K562 (cell line): ENCODE measurements around the gene NLK. TPM values are rescaled to one million over a fixed set of nuclear protein-coding genes. Genes with fewer than 3 reads are reported as not detected.

Experiments
- ATAC-seq: fragments of 200-7000 bp; cut with Tn5 transposase; 3 replicates; pipeline ENCODE4 v1.9.1; 2020; ENCODE audit warnings: moderate library complexity
- BruUV-seq: library from RNA; stranded (reverse); fragments of 400-500 nt; replicated peaks from 2 replicates; lab custom pipeline; 2021; lab: Mats Ljungman, UMichigan
- CTCF ChIA-PET: fragments of 300-600 bp; formaldehyde crosslinking; extraction: SDS; loops from one replicate; lab custom pipeline; 2021; ENCODE audit warnings: low intra/inter-chr PET ratio; lab: Yijun Ruan, JAX
- POLR2A ChIA-PET: fragments of 300-600, 350-650 bp; sonication (Branson Sonifier 250); formaldehyde crosslinking; extraction: SDS; loops from one replicate; lab custom pipeline; 2021; ENCODE audit warnings: antibody characterized with exemption, inconsistent platforms; lab: Yijun Ruan, JAX
- DNase-seq, 4 experiments: peaks; one replicate each; pipeline versions ENCODE4 v3.0.0 to v3.0.0-alpha.2; 2011 to 2018; ENCODE audit warnings: low spot score in 3 of 4, mixed read lengths in 3 of 4; ENCODE audit errors: extremely low read depth in 1 of 4
- FAIRE-seq: peaks from 2 replicates; lab custom pipeline; 2011; peaks lifted over from hg19 to GRCh38; lab: Jason Lieb, UNC
- H2AFZ ChIP-seq: 2 replicates; pipeline ENCODE4 v1.6.0; 2011; ENCODE audit warnings: low read depth, low read length, control low read depth, inconsistent platforms
- H3K27ac ChIP-seq: fragments of 200-600 bp; 3 replicates; pipeline ENCODE4 v1.8.0; 2011; ENCODE audit warnings: low read depth, mild to moderate bottlenecking, control low read depth, inconsistent platforms, low read length, moderate library complexity, mixed read lengths; ENCODE audit errors: extremely low read depth
- H3K27me3 ChIP-seq, 2 experiments: fragments of 300-600 bp in 1 of 2; 2 replicates in 1 of 2; 3 replicates in 1 of 2; pipeline versions ENCODE4 v1.6.0 to v1.8.0; 2011; ENCODE audit warnings: inconsistent platforms in 2 of 2, low read length in 2 of 2, mild to moderate bottlenecking in 1 of 2, mixed read lengths in 1 of 2, moderate library complexity in 1 of 2; ENCODE audit not compliant: control insufficient read depth in 2 of 2, insufficient read depth in 2 of 2
- H3K36me3 ChIP-seq: fragments of 300-600 bp; 3 replicates; pipeline ENCODE4 v1.8.0; 2011; ENCODE audit warnings: mild to moderate bottlenecking, low read length, inconsistent platforms; ENCODE audit not compliant: control insufficient read depth, insufficient read depth
- H3K4me1 ChIP-seq, 2 experiments: fragments of 200-600 bp in 1 of 2; replicated peaks in 1 of 2; 2 replicates in 1 of 2; 3 replicates in 1 of 2; pipeline versions ENCODE4 v1.5.1 to v1.8.0; 2011; ENCODE audit warnings: inconsistent platforms in 2 of 2, low read length in 2 of 2, mild to moderate bottlenecking in 1 of 2, mixed read lengths in 1 of 2, moderate library complexity in 1 of 2; ENCODE audit not compliant: control insufficient read depth in 2 of 2, insufficient read depth in 2 of 2
- H3K4me2 ChIP-seq: 2 replicates; pipeline ENCODE4 v1.6.1; 2011; ENCODE audit warnings: low read length, control low read depth, inconsistent platforms, mixed read lengths; ENCODE audit not compliant: insufficient read depth
- H3K4me3 ChIP-seq: fragments of 200-600 bp; sonication (generic), shearing (Covaris generic); 2 replicates; pipeline ENCODE4 v1.5.1; 2016; ENCODE audit warnings: control low read depth, inconsistent platforms
- H3K79me2 ChIP-seq: fragments of 200-600 bp; 3 replicates; pipeline ENCODE4 v1.8.0; 2011; ENCODE audit warnings: low read length, inconsistent platforms; ENCODE audit not compliant: control insufficient read depth, insufficient read depth
- H3K9ac ChIP-seq, 2 experiments: 2 replicates each; pipeline versions ENCODE4 v1.6.0 to v1.6.1; 2011; ENCODE audit warnings: low read depth in 2 of 2, low read length in 2 of 2, control low read depth in 1 of 2, inconsistent platforms in 1 of 2, mild to moderate bottlenecking in 1 of 2, mixed read lengths in 1 of 2; ENCODE audit not compliant: insufficient read depth in 1 of 2
- H3K9me1 ChIP-seq: one replicate; pipeline ENCODE4 v1.6.0; 2011; ENCODE audit warnings: inconsistent platforms, mild to moderate bottlenecking, low read length, moderate library complexity; ENCODE audit not compliant: control insufficient read depth, insufficient read depth
- H3K9me3 ChIP-seq: replicated peaks from 2 replicates; pipeline ENCODE4 v1.5.1; 2011; ENCODE audit warnings: low read depth, low read length, inconsistent platforms; ENCODE audit not compliant: control insufficient read depth, insufficient read depth
- H4K20me1 ChIP-seq: replicated peaks from 2 replicates; pipeline ENCODE4 v1.6.1; 2011; ENCODE audit warnings: low read length, inconsistent platforms, mixed read lengths; ENCODE audit not compliant: control insufficient read depth, insufficient read depth
- BRCA1 ChIP-seq, 2 experiments: fragments of 450-650 bp in 1 of 2; sonication (generic) in 1 of 2; formaldehyde crosslinking in 1 of 2; IDR thresholded peaks; 2 replicates each; pipeline versions ENCODE4 v1.5.0 to v1.6.1; 2017 to 2020; ENCODE audit warnings: mild to moderate bottlenecking in 1 of 2, missing genetic modification reagents in 1 of 2
- BRF2 ChIP-seq: IDR thresholded peaks from 3 replicates; pipeline ENCODE4 v1.6.1; 2011; ENCODE audit warnings: borderline replicate concordance, mild to moderate bottlenecking; ENCODE audit not compliant: insufficient read length, insufficient read depth
- CBX1 ChIP-seq: sonication (generic); IDR thresholded peaks from 2 replicates; pipeline ENCODE4 v1.6.1; 2016; ENCODE audit warnings: antibody characterized with exemption, low read depth, mild to moderate bottlenecking
- E4F1 ChIP-seq: fragments of 250-450 bp; sonication (Bioruptor Pico); IDR thresholded peaks from 2 replicates; pipeline ENCODE4 v1.5.0; 2021; ENCODE audit warnings: mild to moderate bottlenecking, borderline replicate concordance
- EHMT2 ChIP-seq: fragments of 450-650 bp; IDR thresholded peaks from 2 replicates; pipeline ENCODE4 v1.6.1; 2018; ENCODE audit warnings: antibody characterized with exemption
- ETV1 ChIP-seq: fragments of 450-650 bp; conservative IDR thresholded peaks from 2 replicates; pipeline ENCODE4 v1.6.1; 2016; ENCODE audit warnings: missing genetic modification characterization, control low read depth, low read depth, missing compliant biosample characterization
- HMG20B ChIP-seq: fragments of 250-450 bp; sonication (Bioruptor Pico); IDR thresholded peaks from 2 replicates; pipeline ENCODE4 v1.5.0; 2021; ENCODE audit warnings: mild to moderate bottlenecking
- NBN ChIP-seq: fragments of 450-650 bp; IDR thresholded peaks from 2 replicates; pipeline ENCODE4 v1.6.1; 2016; ENCODE audit warnings: low read depth, mild to moderate bottlenecking
- PHB ChIP-seq: fragments of 250-450 bp; sonication (Bioruptor Pico); IDR thresholded peaks from 2 replicates; pipeline ENCODE4 v1.5.0; 2021
- SAP30 ChIP-seq: fragments of 200-600 bp; sonication (generic); IDR thresholded peaks from 2 replicates; pipeline ENCODE4 v1.6.1; 2012; ENCODE audit warnings: borderline replicate concordance, low read depth, mild to moderate bottlenecking, moderate library complexity, low read length, control low read depth, inconsistent platforms; ENCODE audit not compliant: insufficient read depth, poor library complexity, severe bottlenecking
- SIRT6 ChIP-seq: IDR thresholded peaks from one replicate; pipeline ENCODE4 v1.6.1; 2012; ENCODE audit warnings: low read depth, mild to moderate bottlenecking, control low read depth, inconsistent platforms, low read length, moderate library complexity
- ZNF140 ChIP-seq: fragments of 250-450 bp; sonication (Bioruptor Pico); IDR thresholded peaks from 2 replicates; pipeline ENCODE4 v1.8.0; 2021; ENCODE audit warnings: moderate library complexity, mild to moderate bottlenecking, inconsistent platforms
- ZSCAN29 ChIP-seq: fragments of 450-650 bp; IDR thresholded peaks from 2 replicates; pipeline ENCODE4 v1.6.1; 2017
- WGBS: fragments of 100-300 bp; shearing (Covaris generic); methylation state at CpG from one replicate; pipeline ENCODE4 v1.1.6; 2016; ENCODE audit warnings: low coverage, mixed read lengths; ENCODE audit not compliant: insufficient coverage; ENCODE audit errors: missing lambda C conversion rate; 5-methylcytosine and 5-hydroxymethylcytosine counted together
- in situ Hi-C: fragments of 300-500 bp; cut with MboI; formaldehyde crosslinking; loops from 4 replicates; pipeline ENCODE4 v1.15.0; 2018; ENCODE audit warnings: inconsistent platforms, mixed read lengths
- intact Hi-C: fragments of 100-400 bp; cut with micrococcal nuclease; formaldehyde crosslinking; loops from 2 replicates; pipeline ENCODE4 v1.14.2; 2022
- polyA plus RNA-seq, 8 experiments: library from polyadenylated mRNA; depleted of rRNA in 4 of 8; stranded (reverse) in 5 of 8; unstranded in 3 of 8; fragments of >200 nt; fragmentation: Nextera tagmentation in 2 of 8; fragmentation: Illumina TruSeq in 1 of 8; extraction: Ambion mirVana in 2 of 8; extraction: Trizol in 1 of 8; gene quantifications; 2 replicates each; pipeline versions ENCODE4 v1.2.1 to v1.2.3, GENCODE V29; 2011 to 2014; ENCODE audit warnings: inconsistent platforms in 1 of 8, missing spikeins in 1 of 8
- total RNA-seq, 7 experiments: library from RNA; depleted of rRNA in 6 of 7; stranded (reverse); fragments of >200 nt in 6 of 7; fragmentation: Illumina TruSeq in 2 of 7; extraction: Trizol in 2 of 7; gene quantifications; 2 replicates each; pipeline versions ENCODE4 v1.2.1 to v1.2.3, GENCODE V29; 2011 to 2021; ENCODE audit warnings: low replicate concordance in 1 of 7
- TF ChIP-seq, protein P1 (sequence below): sonication (generic); formaldehyde crosslinking; IDR thresholded peaks from 2 replicates; pipeline ENCODE4 v1.8.0; 2023; ENCODE audit warnings: missing genetic modification reagents, mild to moderate bottlenecking, borderline replicate concordance

NLK gene
- total and polyA plus RNA-seq, 9 of the 15 experiments (the other 6 are each of a cell fraction or from before 2014, with no cell fraction given) = 10.9 to 59.6 (median 26.7) TPM

DNA sequence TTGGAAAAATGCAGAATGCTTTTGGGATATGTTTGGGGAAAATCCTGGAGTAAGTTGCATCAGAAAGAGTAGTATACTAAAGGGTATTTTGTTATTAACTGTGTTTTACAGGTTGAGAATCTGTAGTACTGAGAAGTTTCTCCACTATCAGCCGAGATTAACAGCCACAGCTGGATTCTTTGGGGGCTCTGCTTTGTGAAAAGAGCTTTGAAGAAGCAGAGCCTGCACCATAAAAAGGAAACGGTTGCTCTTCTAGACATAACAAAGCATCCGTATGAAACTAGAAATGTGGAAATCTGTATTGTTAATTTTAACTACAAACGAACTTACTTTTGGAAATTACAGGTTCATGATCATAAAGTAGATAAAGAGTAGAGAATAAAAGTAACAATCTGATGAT lies 5.3 kb downstream of the NLK start:
- Histone ChIP-seq H3K9me1 (no peaks in the 10 kb centered on the region), H4K20me1 (peaks cover 6% of the 10 kb centered on the region; the same call in 1 of the 2 replicates), H3K36me3 (peaks cover 45% of the 10 kb centered on the region), H3K79me2 (peaks cover 97% of the 10 kb centered on the region), H3K4me3 (no peak overlapping the region), H3K4me1 (peaks cover 4 to 14% of the 10 kb centered on the region in 2 experiments; a peak in 4 of 5 replicates), H3K27ac (no peak overlapping the region), H3K27me3 (no peaks in the 10 kb centered on the region), H3K9ac (no peak overlapping the region), H3K4me2 (no peak overlapping the region), H2AFZ (no peak overlapping the region), H3K9me3 (no peaks in the 10 kb centered on the region)
- BruUV-seq = no TSS peak
- 37% methylated on average over 4 of the region's 4 CpGs for WGBS
- ATAC-seq = no peak
- in situ Hi-C loops (no loop called here), intact Hi-C loops (loop anchor here (5.0 to 10.0 kb wide), 2 partner anchors 127 to 156 kb away; partner anchors contain the start of gene LYRM9)
- POLR2A ChIA-PET = no interaction called here
- no peak for DNase-seq
- CTCF ChIA-PET = no interaction called here
- FAIRE-seq = no peak
- TF ChIP-seq EHMT2 (no peak), ZSCAN29 (no peak), ETV1 (tag) (no peak), CBX1 (no peak), BRCA1 (IDR thresholded peaks at IDR 0.05) (no peak), BRCA1 (CRISPR knock-in tag; IDR thresholded peaks at IDR 0.05) (no peak), NBN (no peak), ZNF140 (CRISPR knock-in tag) (no peak), SIRT6 (no peak), BRF2 (no peak), SAP30 (no peak), E4F1 (CRISPR knock-in tag) (no peak), PHB (CRISPR knock-in tag) (no peak), HMG20B (CRISPR knock-in tag) (no peak)
- TF ChIP-seq, protein P1, sequence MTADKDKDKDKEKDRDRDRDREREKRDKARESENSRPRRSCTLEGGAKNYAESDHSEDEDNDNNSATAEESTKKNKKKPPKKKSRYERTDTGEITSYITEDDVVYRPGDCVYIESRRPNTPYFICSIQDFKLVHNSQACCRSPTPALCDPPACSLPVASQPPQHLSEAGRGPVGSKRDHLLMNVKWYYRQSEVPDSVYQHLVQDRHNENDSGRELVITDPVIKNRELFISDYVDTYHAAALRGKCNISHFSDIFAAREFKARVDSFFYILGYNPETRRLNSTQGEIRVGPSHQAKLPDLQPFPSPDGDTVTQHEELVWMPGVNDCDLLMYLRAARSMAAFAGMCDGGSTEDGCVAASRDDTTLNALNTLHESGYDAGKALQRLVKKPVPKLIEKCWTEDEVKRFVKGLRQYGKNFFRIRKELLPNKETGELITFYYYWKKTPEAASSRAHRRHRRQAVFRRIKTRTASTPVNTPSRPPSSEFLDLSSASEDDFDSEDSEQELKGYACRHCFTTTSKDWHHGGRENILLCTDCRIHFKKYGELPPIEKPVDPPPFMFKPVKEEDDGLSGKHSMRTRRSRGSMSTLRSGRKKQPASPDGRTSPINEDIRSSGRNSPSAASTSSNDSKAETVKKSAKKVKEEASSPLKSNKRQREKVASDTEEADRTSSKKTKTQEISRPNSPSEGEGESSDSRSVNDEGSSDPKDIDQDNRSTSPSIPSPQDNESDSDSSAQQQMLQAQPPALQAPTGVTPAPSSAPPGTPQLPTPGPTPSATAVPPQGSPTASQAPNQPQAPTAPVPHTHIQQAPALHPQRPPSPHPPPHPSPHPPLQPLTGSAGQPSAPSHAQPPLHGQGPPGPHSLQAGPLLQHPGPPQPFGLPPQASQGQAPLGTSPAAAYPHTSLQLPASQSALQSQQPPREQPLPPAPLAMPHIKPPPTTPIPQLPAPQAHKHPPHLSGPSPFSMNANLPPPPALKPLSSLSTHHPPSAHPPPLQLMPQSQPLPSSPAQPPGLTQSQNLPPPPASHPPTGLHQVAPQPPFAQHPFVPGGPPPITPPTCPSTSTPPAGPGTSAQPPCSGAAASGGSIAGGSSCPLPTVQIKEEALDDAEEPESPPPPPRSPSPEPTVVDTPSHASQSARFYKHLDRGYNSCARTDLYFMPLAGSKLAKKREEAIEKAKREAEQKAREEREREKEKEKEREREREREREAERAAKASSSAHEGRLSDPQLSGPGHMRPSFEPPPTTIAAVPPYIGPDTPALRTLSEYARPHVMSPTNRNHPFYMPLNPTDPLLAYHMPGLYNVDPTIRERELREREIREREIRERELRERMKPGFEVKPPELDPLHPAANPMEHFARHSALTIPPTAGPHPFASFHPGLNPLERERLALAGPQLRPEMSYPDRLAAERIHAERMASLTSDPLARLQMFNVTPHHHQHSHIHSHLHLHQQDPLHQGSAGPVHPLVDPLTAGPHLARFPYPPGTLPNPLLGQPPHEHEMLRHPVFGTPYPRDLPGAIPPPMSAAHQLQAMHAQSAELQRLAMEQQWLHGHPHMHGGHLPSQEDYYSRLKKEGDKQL (CRISPR knock-in tag) = no peak
